ENCODE measurements around the gene STN1. TPM values are rescaled to one million over a fixed set of nuclear protein-coding genes. Genes with fewer than 3 reads are reported as not detected.
A peak's percentile ranks its signal among the peaks of the same experiment; 100 is the strongest.

The STN1 gene
- total and polyA plus RNA-seq, 2 donors (not counting 1 experiment from before 2014, with no cell fraction given) = 21.7 to 36.5 TPM

GRCh38 chr10:103856797-103857170 is 61.2 kb downstream of the STN1 start:
- no peak for TF ChIP-seq EZH2 (IDR thresholded peaks at IDR 0.05; ENCODE audit: low read length, missing control alignments)
- no peak for TF ChIP-seq CTCF (conservative IDR thresholded peaks at IDR 0.05 in 1 of 2, IDR thresholded peaks at IDR 0.05 in 1 of 2; ENCODE audit: low read depth in 1 of 2, low read length in 2 of 2)
- Histone ChIP-seq H3K4me3 (replicated peaks in 1 of 4; ENCODE audit: control extremely low read depth in 1 of 4, insufficient read depth in 1 of 4, low read depth in 3 of 4, low read length in 4 of 4) (no peak overlapping the region), H3K36me3 (ENCODE audit: control insufficient read depth, insufficient read depth, low read length) (no peaks in the 10 kb centered on the region), H2AFZ (ENCODE audit: low read length) (no peak overlapping the region), H3K79me2 (ENCODE audit: control insufficient read depth, insufficient read depth, low read length) (peaks cover 25% of the 10 kb centered on the region), H3K9me3 (ENCODE audit: control insufficient read depth, insufficient read depth, low read depth, low read length) (no peaks in the 10 kb centered on the region), H3K4me1 (ENCODE audit: control insufficient read depth, extremely low read depth, insufficient read depth, low read length) (peaks cover 19% of the 10 kb centered on the region), H3K27me3 (ENCODE audit: control insufficient read depth, insufficient read depth, low read length) (no peaks in the 10 kb centered on the region), H3K27ac (ENCODE audit: insufficient read depth, low read length) (no peak overlapping the region), H3K4me2 (ENCODE audit: extremely low read depth, insufficient read depth, low read length) (no peak overlapping the region), H4K20me1 (ENCODE audit: control insufficient read depth, extremely low read depth, insufficient read depth, low read length) (no peaks in the 10 kb centered on the region), H3K9ac (ENCODE audit: insufficient read depth, low read length) (no peak overlapping the region)
- no peak for DNase-seq (ENCODE audit: low read depth in 2 of 2)

- no peaks in the 10 kb centered on the region for H3K27me3 ChIP-seq (ENCODE audit: control insufficient read depth, insufficient read depth, low read length)
- no peak overlapping the region for H3K4me2 ChIP-seq (ENCODE audit: extremely low read depth, insufficient read depth, low read length)
- no peaks in the 10 kb centered on the region for H3K9me3 ChIP-seq (ENCODE audit: control insufficient read depth, insufficient read depth, low read depth, low read length)
- H3K79me2 ChIP-seq (ENCODE audit: control insufficient read depth, insufficient read depth, low read length) = peaks cover 30% of the 10 kb centered on the region
- DNase-seq (ENCODE audit: low read depth in 2 of 2) = no peak
- H2AFZ ChIP-seq (ENCODE audit: low read length) = no peak overlapping the region
- peaks cover 26% of the 10 kb centered on the region for H3K4me1 ChIP-seq (ENCODE audit: control insufficient read depth, extremely low read depth, insufficient read depth, low read length)
- TF ChIP-seq CTCF (conservative IDR thresholded peaks at IDR 0.05 in 1 of 2, IDR thresholded peaks at IDR 0.05 in 1 of 2; ENCODE audit: low read depth in 1 of 2, low read length in 2 of 2) (no peak), EZH2 (IDR thresholded peaks at IDR 0.05; ENCODE audit: low read length, missing control alignments) (no peak)
- no peak overlapping the region for H3K9ac ChIP-seq (ENCODE audit: insufficient read depth, low read length)
- no peaks in the 10 kb centered on the region for H4K20me1 ChIP-seq (ENCODE audit: control insufficient read depth, extremely low read depth, insufficient read depth, low read length)
- H3K4me3 ChIP-seq (replicated peaks in 1 of 4; ENCODE audit: control extremely low read depth in 1 of 4, insufficient read depth in 1 of 4, low read depth in 3 of 4, low read length in 4 of 4) = peak overlapping the region in 2 of 4 experiments; percentile 43 to 86
- no peak overlapping the region for H3K27ac ChIP-seq (ENCODE audit: insufficient read depth, low read length)
- no peaks in the 10 kb centered on the region for H3K36me3 ChIP-seq (ENCODE audit: control insufficient read depth, insufficient read depth, low read length)
Observed at GRCh38 chr10:103855852-103856796, 61.9 kb downstream of the STN1 start.

- peaks cover 31% of the 10 kb centered on the region for H3K4me1 ChIP-seq (ENCODE audit: control insufficient read depth, extremely low read depth, insufficient read depth, low read length)
- peak within 1 kb of the TSS; percentile 71 for H3K9ac ChIP-seq (ENCODE audit: insufficient read depth, low read length)
- H3K9me3 ChIP-seq (ENCODE audit: control insufficient read depth, insufficient read depth, low read depth, low read length) = no peaks in the 10 kb centered on the region
- no peaks in the 10 kb centered on the region for H4K20me1 ChIP-seq (ENCODE audit: control insufficient read depth, extremely low read depth, insufficient read depth, low read length)
- H3K27me3 ChIP-seq (ENCODE audit: control insufficient read depth, insufficient read depth, low read length) = no peaks in the 10 kb centered on the region
- peak within 1 kb of the TSS; percentile 87 for H3K27ac ChIP-seq (ENCODE audit: insufficient read depth, low read length)
- peak within 1 kb of the TSS; percentile 95 for H3K4me2 ChIP-seq (ENCODE audit: extremely low read depth, insufficient read depth, low read length)
- peak within 1 kb of the TSS; percentile 37 for H2AFZ ChIP-seq (ENCODE audit: low read length)
- H3K4me3 ChIP-seq (replicated peaks in 1 of 4; ENCODE audit: control extremely low read depth in 1 of 4, insufficient read depth in 1 of 4, low read depth in 3 of 4, low read length in 4 of 4) = peak within 1 kb of the TSS; percentile 78 to 86 (median 80)
- no peak for TF ChIP-seq CTCF (conservative IDR thresholded peaks at IDR 0.05 in 1 of 2, IDR thresholded peaks at IDR 0.05 in 1 of 2; ENCODE audit: low read depth in 1 of 2, low read length in 2 of 2)
- TF ChIP-seq EZH2 (IDR thresholded peaks at IDR 0.05; ENCODE audit: low read length, missing control alignments) = no peak
- no peaks in the 10 kb centered on the region for H3K36me3 ChIP-seq (ENCODE audit: control insufficient read depth, insufficient read depth, low read length)
- H3K79me2 ChIP-seq (ENCODE audit: control insufficient read depth, insufficient read depth, low read length) = peaks cover 30% of the 10 kb centered on the region
- peak; percentile 34 to 46 for DNase-seq (ENCODE audit: low read depth in 2 of 2)
Observed at GRCh38 chr10:103855424-103855823, 62.6 kb downstream of the STN1 start, which contains the start of gene SH3PXD2A. Gene SH3PXD2A (minus strand): TSS chr10:103855576. CDS start chr10:103855266, 310 bp downstream.
